CD8-positive, alpha-beta memory T cell (primary cell): ENCODE measurements around the gene DOCK1. TPM values are rescaled to one million over a fixed set of nuclear protein-coding genes. Genes with fewer than 3 reads are reported as not detected.

Experiments used
- CTCF ChIA-PET: fragments of 350-600 bp; sonication (Branson Sonifier 250); formaldehyde crosslinking; loops from one replicate; lab custom pipeline; 2021; ENCODE audit warnings: antibody characterized with exemption; lab: Charles Lee
- POLR2A ChIA-PET: fragments of 350-600 bp; sonication (Branson Sonifier 250); formaldehyde crosslinking; loops from one replicate; lab custom pipeline; 2021; ENCODE audit warnings: antibody characterized with exemption; lab: Charles Lee
- DNase-seq, 5 donors: peaks; one replicate each; pipeline versions ENCODE4 v3.0.0 to v3.0.0-alpha.2; 2020 to 2022; ENCODE audit warnings: mixed read lengths in 1 of 5
- H3K27ac ChIP-seq: one replicate; pipeline ENCODE4 v1.7.0; 2013; ENCODE audit warnings: low read depth, mild to moderate bottlenecking, low read length, moderate library complexity
- H3K27me3 ChIP-seq: 2 replicates; pipeline ENCODE4 v1.7.0; 2013; ENCODE audit warnings: low read length, mild to moderate bottlenecking; ENCODE audit not compliant: insufficient read depth, poor library complexity, severe bottlenecking
- H3K36me3 ChIP-seq: 2 replicates; pipeline ENCODE4 v1.7.0; 2013; ENCODE audit warnings: mild to moderate bottlenecking, low read length, moderate library complexity; ENCODE audit not compliant: insufficient read depth
- H3K4me1 ChIP-seq: 2 replicates; pipeline ENCODE4 v1.7.0; 2013; ENCODE audit warnings: mild to moderate bottlenecking, low read length, moderate library complexity; ENCODE audit not compliant: insufficient read depth
- H3K4me3 ChIP-seq: 2 replicates; pipeline ENCODE4 v1.7.0; 2013; ENCODE audit warnings: mild to moderate bottlenecking, low read length
- H3K9me3 ChIP-seq: 2 replicates; pipeline ENCODE4 v1.7.0; 2013; ENCODE audit warnings: mild to moderate bottlenecking, low read length
- H3K27ac Mint-ChIP-seq, 8 donors: one replicate each; pipeline ENCODE4 v1.8.0; 2020 to 2021; ENCODE audit warnings: mixed read lengths in 8 of 8, mild to moderate bottlenecking in 6 of 8, inconsistent platforms in 3 of 8, moderate library complexity in 3 of 8
- H3K27me3 Mint-ChIP-seq, 2 donors: one replicate each; pipeline ENCODE4 v1.8.0; 2020 to 2021; ENCODE audit warnings: mixed read lengths in 2 of 2, mild to moderate bottlenecking in 1 of 2, moderate library complexity in 1 of 2
- H3K36me3 Mint-ChIP-seq, 3 donors: one replicate each; pipeline ENCODE4 v1.8.0; 2020 to 2021; ENCODE audit warnings: mixed read lengths in 3 of 3, inconsistent platforms in 1 of 3, mild to moderate bottlenecking in 1 of 3
- H3K4me1 Mint-ChIP-seq, 3 donors: one replicate each; pipeline ENCODE4 v1.8.0; 2020 to 2021; ENCODE audit warnings: mixed read lengths in 3 of 3, inconsistent platforms in 1 of 3, mild to moderate bottlenecking in 1 of 3
- H3K4me3 Mint-ChIP-seq, 7 donors: one replicate each; pipeline ENCODE4 v1.8.0; 2020 to 2021; ENCODE audit warnings: mixed read lengths in 7 of 7, mild to moderate bottlenecking in 6 of 7, moderate library complexity in 4 of 7, inconsistent platforms in 2 of 7
- H3K9me3 Mint-ChIP-seq, 5 donors: one replicate each; pipeline ENCODE4 v1.8.0; 2020 to 2022; ENCODE audit warnings: mixed read lengths in 5 of 5, mild to moderate bottlenecking in 3 of 5, moderate library complexity in 2 of 5, inconsistent platforms in 1 of 5
- polyA plus RNA-seq: library from polyadenylated mRNA; unstranded; fragments of 300-500 nt; fragmentation: Illumina TruSeq; gene quantifications from one replicate; pipeline ENCODE4 v1.2.3, GENCODE V29; 2021
- total RNA-seq, 2 experiments: library from RNA; stranded (reverse); gene quantifications; one replicate each; pipeline ENCODE4 v1.2.3, GENCODE V29; 2021

The DOCK1 gene
- total and polyA plus RNA-seq, 3 experiments from 2014 or later, result 0.16 to 0.18 TPM; not detected in 1

- Histone ChIP-seq H3K4me3 (no peak overlapping the region), H3K27me3 (no peaks in the 10 kb centered on the region), H3K9me3 (no peaks in the 10 kb centered on the region), H3K27ac (no peak overlapping the region), H3K36me3 (no peaks in the 10 kb centered on the region), H3K4me1 (no peaks in the 10 kb centered on the region)
- ChIA-PET POLR2A (no interaction called here), CTCF (no interaction called here)
- Mint-ChIP-seq H3K36me3 (no peaks in the 10 kb centered on the region), H3K27ac (no peak overlapping the region), H3K27me3 (peaks cover 0 to 5% of the 10 kb centered on the region in 2 donors), H3K9me3 (peaks cover 0 to 4% (median 0%) of the 10 kb centered on the region in 5 donors), H3K4me3 (no peak overlapping the region), H3K4me1 (no peaks in the 10 kb centered on the region)
- DNase-seq, result no peak
Measured at GRCh38 chr10:127319691-127320090, 414.5 kb downstream of the DOCK1 start.

- POLR2A ChIA-PET, result no interaction called here
Measured at GRCh38 chr10:127320176-127320575, 414.9 kb downstream of the DOCK1 start.

GRCh38 chr10:127322286-127322685, 417.1 kb downstream of the DOCK1 start:
- CTCF ChIA-PET, result no interaction called here
- no peak overlapping the region for H3K4me3 ChIP-seq
- no peaks in the 10 kb centered on the region for H3K4me1 ChIP-seq
- H3K36me3 ChIP-seq, result no peaks in the 10 kb centered on the region
- Mint-ChIP-seq H3K9me3 (peaks cover 0 to 4% (median 0%) of the 10 kb centered on the region in 5 donors), H3K27ac (no peak overlapping the region), H3K4me3 (no peak overlapping the region), H3K27me3 (peaks cover 0 to 5% of the 10 kb centered on the region in 2 donors), H3K4me1 (no peaks in the 10 kb centered on the region), H3K36me3 (no peaks in the 10 kb centered on the region)
- H3K9me3 ChIP-seq, result no peaks in the 10 kb centered on the region
- DNase-seq, result no peak
- no peak overlapping the region for H3K27ac ChIP-seq
- H3K27me3 ChIP-seq, result no peaks in the 10 kb centered on the region
- POLR2A ChIA-PET, result no interaction called here

More at GRCh38 chr10:127320176-127320575, 414.9 kb downstream of the DOCK1 start:
- CTCF ChIA-PET, result no interaction called here
- no peaks in the 10 kb centered on the region for H3K27me3 ChIP-seq
- Mint-ChIP-seq H3K27ac (no peak overlapping the region), H3K4me3 (no peak overlapping the region), H3K27me3 (peaks cover 0 to 5% of the 10 kb centered on the region in 2 donors), H3K36me3 (no peaks in the 10 kb centered on the region), H3K9me3 (peaks cover 0 to 4% (median 0%) of the 10 kb centered on the region in 5 donors), H3K4me1 (no peaks in the 10 kb centered on the region)
- no peaks in the 10 kb centered on the region for H3K36me3 ChIP-seq
- H3K4me3 ChIP-seq, result no peak overlapping the region
- no peaks in the 10 kb centered on the region for H3K4me1 ChIP-seq
- no peaks in the 10 kb centered on the region for H3K9me3 ChIP-seq
- DNase-seq, result no peak
- no peak overlapping the region for H3K27ac ChIP-seq

- H3K36me3 ChIP-seq, result no peaks in the 10 kb centered on the region
- ChIA-PET POLR2A (no interaction called here), CTCF (no interaction called here)
- no peaks in the 10 kb centered on the region for H3K27me3 ChIP-seq
- no peak for DNase-seq
- Mint-ChIP-seq H3K4me3 (no peak overlapping the region), H3K36me3 (no peaks in the 10 kb centered on the region), H3K9me3 (peaks cover 0 to 2% (median 0%) of the 10 kb centered on the region in 5 donors), H3K27ac (no peak overlapping the region), H3K4me1 (no peaks in the 10 kb centered on the region), H3K27me3 (peaks cover 0 to 3% of the 10 kb centered on the region in 2 donors)
- H3K4me3 ChIP-seq, result no peak overlapping the region
- H3K9me3 ChIP-seq, result no peaks in the 10 kb centered on the region
- H3K27ac ChIP-seq, result no peak overlapping the region
- no peaks in the 10 kb centered on the region for H3K4me1 ChIP-seq
Measured at GRCh38 chr10:127325506-127325905, 420.3 kb downstream of the DOCK1 start.

GRCh38 chr10:127326883-127327282, 421.7 kb downstream of the DOCK1 start:
- H3K9me3 ChIP-seq, result no peaks in the 10 kb centered on the region
- H3K4me1 ChIP-seq, result no peaks in the 10 kb centered on the region
- ChIA-PET POLR2A (no interaction called here), CTCF (no interaction called here)
- no peaks in the 10 kb centered on the region for H3K36me3 ChIP-seq
- H3K27ac Mint-ChIP-seq, result no peak overlapping the region
- no peak overlapping the region for H3K27ac ChIP-seq
- no peaks in the 10 kb centered on the region for H3K27me3 ChIP-seq
- H3K4me3 Mint-ChIP-seq, result no peak overlapping the region
- H3K36me3 Mint-ChIP-seq, result no peaks in the 10 kb centered on the region
- H3K27me3 Mint-ChIP-seq, result peaks cover 1 to 3% of the 10 kb centered on the region in 2 donors
- peaks cover 0 to 2% (median 0%) of the 10 kb centered on the region in 5 donors for H3K9me3 Mint-ChIP-seq
- no peak overlapping the region for H3K4me3 ChIP-seq
- no peak for DNase-seq
- no peaks in the 10 kb centered on the region for H3K4me1 Mint-ChIP-seq

- no peak overlapping the region for H3K27ac ChIP-seq
- H3K27me3 ChIP-seq, result no peaks in the 10 kb centered on the region
- Mint-ChIP-seq H3K27me3 (peaks cover 3 to 4% of the 10 kb centered on the region in 2 donors), H3K27ac (no peak overlapping the region), H3K4me3 (no peak overlapping the region), H3K36me3 (no peaks in the 10 kb centered on the region), H3K4me1 (no peaks in the 10 kb centered on the region), H3K9me3 (peaks cover 0 to 2% (median 0%) of the 10 kb centered on the region in 5 donors)
- H3K4me3 ChIP-seq, result no peak overlapping the region
- no peak for DNase-seq
- no peaks in the 10 kb centered on the region for H3K9me3 ChIP-seq
- no peaks in the 10 kb centered on the region for H3K36me3 ChIP-seq
- peaks cover 5% of the 10 kb centered on the region for H3K4me1 ChIP-seq
- ChIA-PET CTCF (no interaction called here), POLR2A (no interaction called here)
Measured at GRCh38 chr10:127331696-127332095, 426.5 kb downstream of the DOCK1 start.

GRCh38 chr10:127332631-127333030, 427.4 kb downstream of the DOCK1 start:
- ChIA-PET CTCF (no interaction called here), POLR2A (no interaction called here)
- Histone ChIP-seq H3K27me3 (no peaks in the 10 kb centered on the region), H3K36me3 (no peaks in the 10 kb centered on the region), H3K4me3 (no peak overlapping the region), H3K27ac (no peak overlapping the region), H3K9me3 (no peaks in the 10 kb centered on the region), H3K4me1 (peaks cover 5% of the 10 kb centered on the region)
- Mint-ChIP-seq H3K9me3 (peaks cover 0 to 2% (median 0%) of the 10 kb centered on the region in 5 donors), H3K4me1 (no peaks in the 10 kb centered on the region), H3K36me3 (no peaks in the 10 kb centered on the region), H3K27me3 (peaks cover 3 to 4% of the 10 kb centered on the region in 2 donors), H3K4me3 (no peak overlapping the region), H3K27ac (no peak overlapping the region)
- no peak for DNase-seq

GRCh38 chr10:127337801-127338200, 432.6 kb downstream of the DOCK1 start:
- no peak for DNase-seq
- no peaks in the 10 kb centered on the region for H3K4me1 Mint-ChIP-seq
- CTCF ChIA-PET, result no interaction called here

More at GRCh38 chr10:127337801-127338200, 432.6 kb downstream of the DOCK1 start:
- no peaks in the 10 kb centered on the region for H3K27me3 ChIP-seq
- H3K27ac ChIP-seq, result no peak overlapping the region
- H3K4me3 ChIP-seq, result no peak overlapping the region
- H3K4me1 ChIP-seq, result peaks cover 5% of the 10 kb centered on the region
- no peaks in the 10 kb centered on the region for H3K9me3 Mint-ChIP-seq
- no peaks in the 10 kb centered on the region for H3K36me3 Mint-ChIP-seq
- peaks cover 0 to 2% of the 10 kb centered on the region in 2 donors for H3K27me3 Mint-ChIP-seq
- no peaks in the 10 kb centered on the region for H3K9me3 ChIP-seq
- POLR2A ChIA-PET, result no interaction called here
- no peak overlapping the region for H3K4me3 Mint-ChIP-seq
- no peaks in the 10 kb centered on the region for H3K36me3 ChIP-seq
- H3K27ac Mint-ChIP-seq, result peak overlapping the region in 1 of 8 donors; percentile 47
